HCT116 (cell line): ENCODE measurements around the gene MAPK7. TPM values are rescaled to one million over a fixed set of nuclear protein-coding genes. Genes with fewer than 3 reads are reported as not detected.

Experiments
- ATAC-seq: fragments of 200-7000 bp; cut with Tn5 transposase; 2 replicates; pipeline ENCODE4 v1.9.1; 2020; ENCODE audit warnings: mild to moderate bottlenecking, moderate library complexity
- BruUV-seq: library from RNA; stranded (reverse); fragments of 400-500 nt; replicated peaks from 2 replicates; lab custom pipeline; 2021; lab: Mats Ljungman, UMichigan
- CTCF ChIA-PET: fragments of 300-600 bp; sonication (Branson Sonifier 250); formaldehyde crosslinking; loops from one replicate; lab custom pipeline; 2021; ENCODE audit warnings: antibody characterized with exemption; lab: Charles Lee
- POLR2A ChIA-PET: fragments of 300-600, 350-600 bp; sonication (Branson Sonifier 250); formaldehyde crosslinking; loops from one replicate; lab custom pipeline; 2021; ENCODE audit warnings: antibody characterized with exemption; lab: Charles Lee
- RAD21 ChIA-PET, 2 experiments: fragments of 300-600 bp; sonication (Branson Sonifier 250); formaldehyde crosslinking; loops; one replicate each; lab custom pipeline; 2023; ENCODE audit warnings: low total read pairs in 2 of 2; ENCODE audit not compliant: uncharacterized antibody in 2 of 2, unreplicated experiment in 2 of 2, low non-redundant PET in 1 of 2; lab: Charles Lee
- DNase-seq: peaks from one replicate; pipeline ENCODE4 v3.0.0-alpha.2; 2010; ENCODE audit warnings: low read depth, low spot score
- H2AFZ ChIP-seq: fragments of 200-600 bp; shearing (Covaris generic), sonication (generic); 2 replicates; pipeline ENCODE4 v1.6.1; 2017; ENCODE audit warnings: low read depth, mixed run types, mixed read lengths, antibody characterized with exemption, low read length; ENCODE audit not compliant: poor library complexity, severe bottlenecking
- H3K27ac ChIP-seq: 2 replicates; pipeline ENCODE4 v1.5.1; 2012; ENCODE audit warnings: low read depth, low read length
- H3K27me3 ChIP-seq: fragments of 200-600 bp; sonication (generic); 2 replicates; pipeline ENCODE4 v1.6.1; 2016; ENCODE audit warnings: mixed run types, low read length, mixed read lengths; ENCODE audit not compliant: insufficient read depth
- H3K36me3 ChIP-seq, 2 experiments: fragments of 200-500 bp in 1 of 2; fragments of 200-600 bp in 1 of 2; sonication (Bioruptor generic) in 1 of 2; sonication (generic) in 1 of 2; 2 replicates each; pipeline versions ENCODE4 v1.5.1 to v1.6.1; 2014 to 2016; ENCODE audit warnings: low read length in 2 of 2, inconsistent platforms in 1 of 2, mixed read lengths in 1 of 2, mixed run types in 1 of 2; ENCODE audit not compliant: insufficient read depth in 2 of 2, control insufficient read depth in 1 of 2
- H3K4me1 ChIP-seq, 2 experiments: fragments of 200-600 bp in 1 of 2; sonication (generic) in 1 of 2; 2 replicates each; pipeline versions ENCODE4 v1.5.1 to v1.6.1; 2012 to 2017; ENCODE audit warnings: low read length in 2 of 2, inconsistent platforms in 1 of 2, mild to moderate bottlenecking in 1 of 2, mixed read lengths in 1 of 2, mixed run types in 1 of 2, moderate library complexity in 1 of 2; ENCODE audit not compliant: insufficient read depth in 2 of 2, control insufficient read depth in 1 of 2
- H3K4me2 ChIP-seq: fragments of 200-600 bp; sonication (generic); 2 replicates; pipeline ENCODE4 v1.6.1; 2017; ENCODE audit warnings: mixed run types, low read length, mixed read lengths
- H3K4me3 ChIP-seq, 2 experiments: fragments of 200-600 bp in 1 of 2; sonication (generic) in 1 of 2; replicated peaks in 1 of 2; 2 replicates each; pipeline ENCODE4 v1.5.1; 2011 to 2016; ENCODE audit warnings: low read length in 2 of 2, control low read depth in 1 of 2, low read depth in 1 of 2, mild to moderate bottlenecking in 1 of 2, mixed read lengths in 1 of 2, mixed run types in 1 of 2
- H3K79me2 ChIP-seq: fragments of 200-600 bp; sonication (generic); 2 replicates; pipeline ENCODE4 v1.6.1; 2017; ENCODE audit warnings: mild to moderate bottlenecking, mixed run types, low read length, moderate library complexity, mixed read lengths; ENCODE audit not compliant: insufficient read depth
- H3K9ac ChIP-seq: fragments of 200-600 bp; sonication (generic); 2 replicates; pipeline ENCODE4 v1.6.1; 2016; ENCODE audit warnings: low read length, mixed read lengths
- H3K9me2 ChIP-seq: fragments of 200-600 bp; sonication (generic), shearing (Covaris generic); 2 replicates; pipeline ENCODE4 v1.6.1; 2017; ENCODE audit warnings: mixed run types, mild to moderate bottlenecking, moderate library complexity; ENCODE audit not compliant: insufficient read depth
- H3K9me3 ChIP-seq, 2 experiments: fragments of 200-500 bp in 1 of 2; fragments of 200-600 bp in 1 of 2; sonication (Bioruptor generic) in 1 of 2; sonication (generic) in 1 of 2; 2 replicates each; pipeline ENCODE4 v1.6.1; 2014 to 2017; ENCODE audit warnings: low read length in 2 of 2, mixed read lengths in 2 of 2, inconsistent platforms in 1 of 2, low read depth in 1 of 2, mild to moderate bottlenecking in 1 of 2, mixed run types in 1 of 2, moderate library complexity in 1 of 2; ENCODE audit not compliant: control insufficient read depth in 1 of 2, insufficient read depth in 1 of 2
- H4K20me1 ChIP-seq: fragments of 200-600 bp; sonication (generic), shearing (Covaris generic); 2 replicates; pipeline ENCODE4 v1.6.1; 2017; ENCODE audit warnings: mixed run types, mild to moderate bottlenecking, moderate library complexity; ENCODE audit not compliant: insufficient read depth
- CBX3 ChIP-seq: IDR thresholded peaks from 2 replicates; pipeline ENCODE4 v1.6.1; 2012; ENCODE audit warnings: low read depth
- JUND ChIP-seq: IDR thresholded peaks from 2 replicates; pipeline ENCODE4 v1.6.1; 2012
- POLR2AphosphoS5 ChIP-seq: IDR thresholded peaks from 2 replicates; pipeline ENCODE4 v1.6.1; 2011; ENCODE audit warnings: mild to moderate bottlenecking, low read depth, low read length, moderate library complexity
- RAD21 ChIP-seq: IDR thresholded peaks from 2 replicates; pipeline ENCODE4 v1.6.1; 2012; ENCODE audit warnings: low read depth, mild to moderate bottlenecking
- SP1 ChIP-seq: IDR thresholded peaks from 2 replicates; pipeline ENCODE4 v1.6.1; 2012; ENCODE audit warnings: low read depth
- YY1 ChIP-seq: IDR thresholded peaks from 2 replicates; pipeline ENCODE4 v1.6.1; 2011; ENCODE audit warnings: low read length, low read depth, moderate library complexity, mild to moderate bottlenecking; ENCODE audit not compliant: insufficient replicate concordance; ENCODE audit errors: extremely low read depth
- intact Hi-C: fragments of 100-400 bp; cut with micrococcal nuclease; formaldehyde crosslinking; loops from 2 replicates; pipeline ENCODE4 v1.10.0; 2022
- total RNA-seq: library from RNA; stranded (reverse); gene quantifications from one replicate; pipeline ENCODE4 v1.2.1, GENCODE V29; 2021; ENCODE audit not compliant: unreplicated experiment
- TF ChIP-seq, protein P1 (sequence below): IDR thresholded peaks from 2 replicates; pipeline ENCODE4 v1.6.1; 2011; ENCODE audit warnings: mild to moderate bottlenecking, low read length, moderate library complexity; ENCODE audit not compliant: insufficient replicate concordance; ENCODE audit errors: extremely low read depth
- TF ChIP-seq, protein P2 (sequence below): IDR thresholded peaks from 2 replicates; pipeline ENCODE4 v1.6.1; 2012

The MAPK7 gene
- total RNA-seq, 1 experiment from 2014 or later = 15.3 TPM

DNA sequence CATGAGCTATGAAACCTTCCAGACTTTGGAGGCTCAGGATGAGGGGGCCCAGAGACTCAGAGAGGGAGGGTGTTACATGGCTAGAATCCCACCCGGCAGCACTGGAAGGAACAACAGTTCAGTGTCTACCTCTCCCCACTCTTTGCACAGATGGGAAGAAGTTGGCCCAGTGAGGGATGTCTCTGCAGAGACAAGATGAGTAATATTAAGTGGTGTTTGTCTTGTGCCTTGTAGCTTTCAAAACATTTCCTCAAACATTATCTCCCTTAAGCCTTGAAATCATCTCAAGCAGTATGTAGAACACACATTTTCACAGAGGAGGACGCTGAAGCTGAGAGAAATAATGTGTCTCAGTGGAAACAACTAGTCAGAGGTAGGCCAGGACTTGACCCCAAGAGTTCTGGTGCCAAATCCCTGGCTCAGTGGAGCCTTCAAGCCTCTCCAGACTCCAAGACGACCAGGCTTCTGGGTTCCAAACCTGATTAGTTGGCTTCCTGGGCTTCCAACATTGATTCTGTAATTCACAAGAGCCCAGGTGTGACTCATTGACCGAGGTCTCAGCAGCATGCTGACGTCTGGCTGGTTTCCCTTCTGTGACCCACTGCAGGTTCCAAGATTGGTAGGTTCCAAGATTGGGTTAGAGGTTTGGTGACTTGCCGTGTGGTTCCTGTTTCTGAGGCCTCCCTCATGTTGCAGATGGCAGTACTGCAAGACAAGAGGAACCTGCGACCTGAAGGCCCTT is 40.1 kb downstream of the MAPK7 start:
- Histone ChIP-seq H3K9me3 (no peaks in the 10 kb centered on the region), H3K4me3 (no peak overlapping the region), H3K9me2 (no peaks in the 10 kb centered on the region), H3K9ac (no peak overlapping the region), H3K4me1 (peaks cover 0 to 10% of the 10 kb centered on the region in 2 experiments; a peak in 2 of 4 replicates), H3K27ac (no peak overlapping the region), H3K4me2 (no peak overlapping the region), H3K36me3 (no peaks in the 10 kb centered on the region), H4K20me1 (no peaks in the 10 kb centered on the region), H2AFZ (no peak overlapping the region), H3K79me2 (no peaks in the 10 kb centered on the region), H3K27me3 (no peaks in the 10 kb centered on the region)
- intact Hi-C loops = no loop called here
- DNase-seq (no peak), ATAC-seq (no peak)
- BruUV-seq = no TSS peak
- ChIA-PET CTCF (no interaction called here), RAD21 (no interaction called here), POLR2A (no interaction called here)
- TF ChIP-seq YY1 = no peak
- TF ChIP-seq JUND = no peak
- TF ChIP-seq SP1 = no peak
- no peak for TF ChIP-seq POLR2AphosphoS5
- TF ChIP-seq, protein P1, sequence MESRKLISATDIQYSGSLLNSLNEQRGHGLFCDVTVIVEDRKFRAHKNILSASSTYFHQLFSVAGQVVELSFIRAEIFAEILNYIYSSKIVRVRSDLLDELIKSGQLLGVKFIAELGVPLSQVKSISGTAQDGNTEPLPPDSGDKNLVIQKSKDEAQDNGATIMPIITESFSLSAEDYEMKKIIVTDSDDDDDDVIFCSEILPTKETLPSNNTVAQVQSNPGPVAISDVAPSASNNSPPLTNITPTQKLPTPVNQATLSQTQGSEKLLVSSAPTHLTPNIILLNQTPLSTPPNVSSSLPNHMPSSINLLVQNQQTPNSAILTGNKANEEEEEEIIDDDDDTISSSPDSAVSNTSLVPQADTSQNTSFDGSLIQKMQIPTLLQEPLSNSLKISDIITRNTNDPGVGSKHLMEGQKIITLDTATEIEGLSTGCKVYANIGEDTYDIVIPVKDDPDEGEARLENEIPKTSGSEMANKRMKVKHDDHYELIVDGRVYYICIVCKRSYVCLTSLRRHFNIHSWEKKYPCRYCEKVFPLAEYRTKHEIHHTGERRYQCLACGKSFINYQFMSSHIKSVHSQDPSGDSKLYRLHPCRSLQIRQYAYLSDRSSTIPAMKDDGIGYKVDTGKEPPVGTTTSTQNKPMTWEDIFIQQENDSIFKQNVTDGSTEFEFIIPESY = no peak
- TF ChIP-seq CBX3 = no peak
- TF ChIP-seq, protein P2, sequence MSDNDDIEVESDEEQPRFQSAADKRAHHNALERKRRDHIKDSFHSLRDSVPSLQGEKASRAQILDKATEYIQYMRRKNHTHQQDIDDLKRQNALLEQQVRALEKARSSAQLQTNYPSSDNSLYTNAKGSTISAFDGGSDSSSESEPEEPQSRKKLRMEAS = no peak
- no peak for TF ChIP-seq RAD21
